Measurements from ENCODE around the gene AP3D1.

AP3D1 gene

DNA sequence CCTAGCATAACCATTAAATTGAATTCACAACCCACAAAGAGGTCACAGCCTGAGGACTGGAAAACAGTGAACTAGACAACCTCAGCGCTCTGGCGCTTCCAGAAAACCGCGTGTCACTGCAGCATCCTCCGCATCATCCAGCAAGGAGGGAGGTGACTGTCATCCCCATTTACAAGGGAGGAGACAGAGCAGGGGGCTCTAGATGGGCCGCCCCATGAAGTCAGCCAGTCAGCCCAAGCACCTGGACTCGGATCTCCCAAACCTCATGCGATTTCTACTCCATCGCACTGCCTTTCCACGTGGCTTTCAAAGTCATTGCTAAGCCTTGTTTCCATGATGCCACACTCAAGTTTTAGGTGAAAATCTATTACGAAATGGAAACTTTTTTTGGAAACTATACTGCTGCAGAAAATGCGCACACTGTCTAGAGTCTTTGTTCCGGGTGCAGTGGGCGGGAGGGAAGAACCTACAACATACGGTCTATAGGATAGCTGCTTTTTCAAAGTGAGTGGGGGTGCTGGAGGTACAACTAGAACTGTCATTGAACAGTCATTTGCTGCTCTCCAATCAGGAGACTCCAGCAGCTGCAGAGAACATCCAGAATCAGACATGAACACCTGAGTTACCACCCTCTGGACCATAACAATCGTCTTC is 2.8 kb downstream of the AP3D1 start:
- H3K27me3 ChIP-seq (ENCODE audit: low read depth, low read length): no peaks in the 10 kb centered on the region
- peaks cover 51% of the 10 kb centered on the region for H4K20me1 ChIP-seq (ENCODE audit: insufficient read depth, low read length)
- H3K4me1 ChIP-seq (ENCODE audit: low read length): peaks cover 27% of the 10 kb centered on the region
- H2AFZ ChIP-seq (ENCODE audit: low read depth, low read length): no peak overlapping the region
- H3K9ac ChIP-seq (ENCODE audit: low read length): no peak overlapping the region
- H3K9me3 ChIP-seq (ENCODE audit: insufficient read depth, low read length): no peaks in the 10 kb centered on the region
- H3K36me3 ChIP-seq (replicated peaks; ENCODE audit: low read depth, low read length): peaks cover 15% of the 10 kb centered on the region
- TF ChIP-seq, protein P1, sequence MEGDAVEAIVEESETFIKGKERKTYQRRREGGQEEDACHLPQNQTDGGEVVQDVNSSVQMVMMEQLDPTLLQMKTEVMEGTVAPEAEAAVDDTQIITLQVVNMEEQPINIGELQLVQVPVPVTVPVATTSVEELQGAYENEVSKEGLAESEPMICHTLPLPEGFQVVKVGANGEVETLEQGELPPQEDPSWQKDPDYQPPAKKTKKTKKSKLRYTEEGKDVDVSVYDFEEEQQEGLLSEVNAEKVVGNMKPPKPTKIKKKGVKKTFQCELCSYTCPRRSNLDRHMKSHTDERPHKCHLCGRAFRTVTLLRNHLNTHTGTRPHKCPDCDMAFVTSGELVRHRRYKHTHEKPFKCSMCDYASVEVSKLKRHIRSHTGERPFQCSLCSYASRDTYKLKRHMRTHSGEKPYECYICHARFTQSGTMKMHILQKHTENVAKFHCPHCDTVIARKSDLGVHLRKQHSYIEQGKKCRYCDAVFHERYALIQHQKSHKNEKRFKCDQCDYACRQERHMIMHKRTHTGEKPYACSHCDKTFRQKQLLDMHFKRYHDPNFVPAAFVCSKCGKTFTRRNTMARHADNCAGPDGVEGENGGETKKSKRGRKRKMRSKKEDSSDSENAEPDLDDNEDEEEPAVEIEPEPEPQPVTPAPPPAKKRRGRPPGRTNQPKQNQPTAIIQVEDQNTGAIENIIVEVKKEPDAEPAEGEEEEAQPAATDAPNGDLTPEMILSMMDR (IDR thresholded peaks at IDR 0.05; ENCODE audit: low read depth, low read length): no peak
- TF ChIP-seq EZH2phosphoT487 (IDR thresholded peaks at IDR 0.05; ENCODE audit: low read depth): no peak
- peaks cover 80% of the 10 kb centered on the region for H3K79me2 ChIP-seq (ENCODE audit: low read length)
- H3K27ac ChIP-seq (ENCODE audit: low read length): peak overlapping the region; percentile 15; the same call in 1 of the 2 replicates
- peak overlapping the region; percentile 49 for H3K4me2 ChIP-seq (ENCODE audit: low read length)
- H3K4me3 ChIP-seq (ENCODE audit: low read length): peak overlapping the region; percentile 14

DNA sequence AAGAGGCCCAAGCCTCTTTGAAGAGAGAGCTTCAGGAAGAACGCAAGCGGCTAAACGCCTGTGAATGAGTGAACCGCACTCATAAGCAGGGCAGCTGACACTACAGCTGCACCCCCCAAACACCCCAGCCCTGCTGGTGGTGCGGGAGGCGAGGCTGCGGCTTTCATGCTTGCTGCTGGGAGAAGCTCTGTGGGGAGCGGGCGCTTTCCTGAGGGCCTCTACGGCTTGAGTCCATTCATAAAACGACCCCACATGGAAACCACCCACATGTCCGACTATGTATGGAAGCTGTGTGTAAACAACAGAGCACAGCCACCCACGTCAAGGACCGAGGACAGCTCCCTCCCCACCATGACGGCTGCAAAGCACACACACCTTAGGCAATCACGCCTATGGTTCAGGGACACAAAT is 5.5 kb downstream of the AP3D1 start:
- H3K4me2 ChIP-seq (ENCODE audit: low read length): no peak overlapping the region
- peaks cover 99% of the 10 kb centered on the region for H3K79me2 ChIP-seq (ENCODE audit: low read length)
- H3K27ac ChIP-seq (ENCODE audit: low read length): no peak overlapping the region

DNA sequence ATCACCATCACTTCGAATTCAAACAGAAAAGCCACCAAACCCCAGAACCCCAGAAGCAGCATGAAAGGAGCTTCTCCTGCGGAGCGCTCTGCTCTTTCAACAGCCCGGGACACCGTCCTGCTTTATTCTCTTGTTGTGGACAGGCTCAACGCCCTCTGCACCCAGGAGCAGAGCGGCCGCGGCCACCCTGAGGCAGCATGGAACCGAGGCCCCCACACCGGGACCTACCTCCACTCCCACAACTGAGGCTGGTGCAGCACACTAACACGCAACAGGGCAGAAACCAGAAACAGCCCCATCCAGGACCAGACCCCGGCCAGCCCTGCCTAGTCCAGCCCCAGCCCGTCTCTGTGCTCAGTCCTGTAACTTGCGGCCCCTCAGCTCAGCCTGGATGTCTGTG is 7.2 kb downstream of the AP3D1 start:
- Histone ChIP-seq H3K4me1 (ENCODE audit: low read length) (peaks cover 12% of the 10 kb centered on the region), H4K20me1 (ENCODE audit: insufficient read depth, low read length) (peaks cover 70% of the 10 kb centered on the region), H3K4me3 (ENCODE audit: low read length) (no peak overlapping the region), H3K27ac (ENCODE audit: low read length) (no peak overlapping the region), H3K9ac (ENCODE audit: low read length) (no peak overlapping the region), H3K9me3 (ENCODE audit: insufficient read depth, low read length) (no peaks in the 10 kb centered on the region), H3K27me3 (ENCODE audit: low read depth, low read length) (no peaks in the 10 kb centered on the region), H3K4me2 (ENCODE audit: low read length) (no peak overlapping the region), H2AFZ (ENCODE audit: low read depth, low read length) (no peak overlapping the region), H3K79me2 (ENCODE audit: low read length) (peaks cover 99% of the 10 kb centered on the region), H3K36me3 (replicated peaks; ENCODE audit: low read depth, low read length) (peaks cover 25% of the 10 kb centered on the region)
- no peak for TF ChIP-seq EZH2phosphoT487 (IDR thresholded peaks at IDR 0.05; ENCODE audit: low read depth)

More for the DNA sequence above, 5.5 kb downstream of the AP3D1 start:
- TF ChIP-seq, protein P1 (IDR thresholded peaks at IDR 0.05; ENCODE audit: low read depth, low read length): no peak
- TF ChIP-seq EZH2phosphoT487 (IDR thresholded peaks at IDR 0.05; ENCODE audit: low read depth): no peak
- H3K9ac ChIP-seq (ENCODE audit: low read length): no peak overlapping the region
- H3K27me3 ChIP-seq (ENCODE audit: low read depth, low read length): no peaks in the 10 kb centered on the region
- peaks cover 21% of the 10 kb centered on the region for H3K36me3 ChIP-seq (replicated peaks; ENCODE audit: low read depth, low read length)
- no peaks in the 10 kb centered on the region for H3K9me3 ChIP-seq (ENCODE audit: insufficient read depth, low read length)
- H2AFZ ChIP-seq (ENCODE audit: low read depth, low read length): no peak overlapping the region
- peaks cover 23% of the 10 kb centered on the region for H3K4me1 ChIP-seq (ENCODE audit: low read length)
- peaks cover 66% of the 10 kb centered on the region for H4K20me1 ChIP-seq (ENCODE audit: insufficient read depth, low read length)
- H3K4me3 ChIP-seq (ENCODE audit: low read length): no peak overlapping the region

DNA sequence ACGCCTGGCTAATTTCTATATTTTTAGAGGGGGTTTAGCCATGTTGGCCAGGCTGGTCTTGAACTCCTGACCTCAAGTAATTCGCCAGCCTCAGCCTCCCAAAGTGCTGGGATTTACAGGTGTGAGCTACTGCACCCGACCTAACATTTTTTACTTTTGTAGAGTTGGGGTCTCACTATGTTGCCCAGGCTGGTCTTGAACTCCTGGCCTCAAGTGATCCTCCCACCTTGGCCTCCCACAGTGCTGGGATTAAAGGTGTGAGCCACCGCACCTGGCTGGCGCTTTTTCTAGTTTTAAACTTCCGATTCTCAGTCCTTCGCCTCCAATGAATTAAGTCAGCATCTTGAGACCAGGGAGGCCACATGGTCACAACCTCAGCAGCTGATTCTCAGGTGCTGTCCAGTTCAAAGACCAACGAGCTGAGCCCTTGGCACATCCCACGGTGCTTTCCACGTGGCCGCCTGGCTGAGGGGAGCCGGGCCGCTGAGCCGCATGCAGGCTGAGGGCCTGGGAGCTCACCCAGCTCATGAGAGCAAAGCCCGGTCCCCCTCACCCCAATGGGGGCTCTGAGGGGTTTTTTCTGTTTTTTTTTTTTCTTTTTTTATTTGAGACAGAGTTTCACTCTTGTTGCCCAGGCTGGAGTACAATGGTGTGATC is 9.1 kb downstream of the AP3D1 start:
- Histone ChIP-seq H3K79me2 (ENCODE audit: low read length) (peaks cover 96% of the 10 kb centered on the region), H3K4me3 (ENCODE audit: low read length) (no peak overlapping the region), H3K36me3 (replicated peaks; ENCODE audit: low read depth, low read length) (peaks cover 34% of the 10 kb centered on the region), H3K27me3 (ENCODE audit: low read depth, low read length) (no peaks in the 10 kb centered on the region), H3K9me3 (ENCODE audit: insufficient read depth, low read length) (no peaks in the 10 kb centered on the region), H3K27ac (ENCODE audit: low read length) (no peak overlapping the region), H4K20me1 (ENCODE audit: insufficient read depth, low read length) (peaks cover 72% of the 10 kb centered on the region), H2AFZ (ENCODE audit: low read depth, low read length) (no peak overlapping the region), H3K4me1 (ENCODE audit: low read length) (no peaks in the 10 kb centered on the region), H3K4me2 (ENCODE audit: low read length) (no peak overlapping the region), H3K9ac (ENCODE audit: low read length) (no peak overlapping the region)
- TF ChIP-seq, protein P1 (IDR thresholded peaks at IDR 0.05; ENCODE audit: low read depth, low read length): no peak
- TF ChIP-seq EZH2phosphoT487 (IDR thresholded peaks at IDR 0.05; ENCODE audit: low read depth): no peak

Measured in OCI-LY3 (cell line).